Femur (tissue), 1 donor: Measurements from ENCODE around the gene PODN.

ENCODE experiments used
- DNase-seq: peaks from one replicate; pipeline ENCODE4 v3.0.0-alpha.2; 2017

PODN gene

GRCh38 chr1:53075206-53075605, 13.2 kb downstream of the PODN start:
- DNase-seq, result no peak

- DNase-seq, result no peak
These were observed 13.7 kb downstream of the PODN start for GRCh38 chr1:53075761-53076163.

GRCh38 chr1:53076165-53076564, 14.2 kb downstream of the PODN start:
- no peak for DNase-seq

GRCh38 chr1:53076721-53077598, 14.9 kb downstream of the PODN start:
- DNase-seq, result no peak

DNA sequence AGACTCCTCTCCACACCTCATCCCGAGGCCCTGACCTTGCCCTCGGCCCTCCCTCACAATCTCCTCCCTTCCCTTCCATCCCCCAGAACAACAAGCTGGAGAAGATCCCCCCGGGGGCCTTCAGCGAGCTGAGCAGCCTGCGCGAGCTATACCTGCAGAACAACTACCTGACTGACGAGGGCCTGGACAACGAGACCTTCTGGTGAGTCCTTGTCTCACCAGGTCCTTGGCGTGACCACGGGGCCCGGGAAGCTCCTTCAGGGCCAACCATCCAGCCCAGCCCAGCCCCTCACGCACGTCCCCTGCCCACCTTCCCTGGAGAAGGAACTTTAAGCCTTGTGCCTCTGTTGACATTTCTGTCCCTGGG, 15.6 kb downstream of the PODN start:
- no peak for DNase-seq

- no peak for DNase-seq
These were observed 16.5 kb downstream of the PODN start for GRCh38 chr1:53078333-53079101.

DNA sequence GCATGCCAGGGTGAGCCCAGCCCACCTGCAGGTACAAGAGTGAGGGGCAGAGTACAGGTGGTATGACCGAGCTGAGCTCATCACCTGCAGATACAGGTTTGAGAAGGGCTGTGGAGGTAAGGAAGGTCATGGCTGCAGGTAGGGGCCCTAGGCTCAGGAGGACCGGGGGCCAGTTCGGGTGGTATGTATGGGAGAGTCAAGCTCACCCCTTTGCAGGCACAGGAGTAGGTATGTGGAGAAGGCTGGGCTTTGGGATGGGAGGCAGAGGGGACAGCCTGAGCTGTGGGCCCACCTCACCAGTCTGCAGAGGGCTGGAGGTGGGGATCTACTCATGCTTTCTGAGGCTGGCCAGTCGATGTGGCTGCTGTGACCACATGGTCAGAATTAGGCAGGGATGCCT, 17.2 kb downstream of the PODN start:
- no peak for DNase-seq

DNA sequence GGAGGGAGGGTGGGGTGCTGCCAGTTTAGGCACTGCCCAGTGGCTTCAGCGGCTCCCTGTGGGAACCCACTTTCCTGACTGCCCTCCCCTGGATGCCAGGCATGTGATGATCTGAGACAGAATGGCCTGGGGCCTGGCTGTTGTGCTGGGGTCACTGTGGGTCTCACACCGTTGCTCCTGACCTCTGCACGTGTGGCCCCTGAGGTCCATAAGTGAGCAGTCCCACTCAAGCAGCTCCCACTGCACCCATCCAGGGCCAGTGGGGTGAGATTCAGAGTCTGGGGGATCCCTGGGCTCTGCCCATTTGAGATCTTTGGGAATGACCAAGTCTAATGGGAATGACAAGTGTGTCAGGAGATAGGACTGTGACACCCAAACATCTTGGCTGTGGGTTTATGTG, 18.0 kb downstream of the PODN start:
- no peak for DNase-seq

DNA sequence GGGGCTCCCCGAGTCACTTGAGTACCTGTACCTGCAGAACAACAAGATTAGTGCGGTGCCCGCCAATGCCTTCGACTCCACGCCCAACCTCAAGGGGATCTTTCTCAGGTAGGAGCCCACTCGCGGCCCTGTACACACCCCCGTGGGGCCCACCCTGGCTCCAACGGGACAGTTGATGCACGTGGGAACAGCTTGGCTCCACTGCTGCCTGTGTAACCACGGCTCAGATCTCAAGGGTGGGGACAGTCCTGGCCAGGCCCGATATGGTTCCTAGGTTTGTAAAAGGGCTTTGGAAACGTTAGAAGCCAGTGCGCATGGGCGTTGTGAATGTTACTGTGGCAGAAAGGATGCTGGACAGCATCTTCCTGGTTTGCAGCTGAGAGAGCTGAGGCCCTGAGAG, 18.8 kb downstream of the PODN start:
- no peak for DNase-seq

DNA sequence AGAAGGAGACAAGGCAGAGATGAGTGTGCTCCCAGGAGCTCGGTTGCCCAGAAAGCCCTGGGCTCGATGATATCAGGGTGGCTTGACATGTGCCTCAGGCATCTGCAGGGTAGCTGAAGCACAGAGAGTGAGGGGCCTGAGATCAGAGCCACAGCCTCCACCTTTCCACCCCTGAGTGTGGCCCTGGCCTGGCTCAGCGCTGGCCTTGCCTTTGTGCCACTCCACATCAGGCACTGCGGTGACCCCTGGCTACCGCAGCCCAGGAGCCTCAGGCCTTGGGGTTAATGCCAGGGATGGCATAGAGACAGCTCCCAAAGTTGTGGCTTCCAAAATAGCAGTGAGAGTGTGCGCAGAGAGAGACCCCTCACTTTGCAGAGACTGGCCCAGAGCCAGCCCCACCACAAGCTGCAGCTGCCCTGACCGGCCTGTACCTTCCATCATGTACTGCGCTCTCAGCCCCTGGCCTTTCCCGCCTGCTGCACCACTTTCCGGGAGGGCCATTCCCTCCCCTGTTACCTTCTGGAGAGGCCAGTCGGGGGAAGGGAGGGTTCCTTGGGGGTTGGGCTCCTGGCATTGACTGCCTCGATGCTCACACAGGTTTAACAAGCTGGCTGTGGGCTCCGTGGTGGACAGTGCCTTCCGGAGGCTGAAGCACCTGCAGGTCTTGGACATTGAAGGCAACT, 19.5 kb downstream of the PODN start:
- DNase-seq, result no peak

DNA sequence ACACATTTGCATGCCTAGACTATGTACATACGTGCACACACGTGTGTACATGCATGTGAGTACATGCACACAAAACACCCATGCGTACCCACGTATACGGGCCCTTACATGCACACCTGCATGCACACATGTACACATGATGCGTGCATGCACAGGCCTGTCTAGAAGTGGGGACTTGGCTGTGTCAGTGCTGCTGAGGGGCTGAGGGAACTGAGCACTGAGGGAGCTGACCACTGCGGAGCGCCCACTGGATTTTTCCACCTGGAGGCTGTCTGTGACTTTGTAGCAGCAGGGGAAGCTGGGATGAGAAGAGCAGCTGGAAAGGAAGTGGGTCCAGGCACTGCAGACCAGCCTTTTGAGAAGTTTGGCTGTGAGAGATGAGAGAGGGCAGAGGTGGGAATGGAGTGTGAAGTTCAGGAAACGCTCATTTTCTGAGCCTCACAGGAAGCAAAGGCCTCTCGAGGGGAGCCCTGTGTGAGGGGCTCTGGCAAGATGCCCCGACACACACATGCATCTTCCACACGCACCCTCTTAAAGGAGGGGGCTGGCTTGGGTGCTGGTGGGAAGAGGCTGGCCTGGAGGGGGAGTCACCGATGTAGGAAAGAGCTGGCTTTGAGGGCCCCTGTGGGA, 20.9 kb downstream of the PODN start:
- DNase-seq, result no peak

- DNase-seq, result no peak
These were observed 21.9 kb downstream of the PODN start for GRCh38 chr1:53083636-53084588.

- DNase-seq, result no peak
These were observed 22.6 kb downstream of the PODN start for GRCh38 chr1:53084589-53084971.

GRCh38 chr1:53085405-53085804, 23.4 kb downstream of the PODN start:
- no peak for DNase-seq

- no peak for DNase-seq
These were observed 24.6 kb downstream of the PODN start for GRCh38 chr1:53086491-53087070.

- DNase-seq, result no peak
These were observed 25.6 kb downstream of the PODN start for GRCh38 chr1:53087332-53088285.

DNA sequence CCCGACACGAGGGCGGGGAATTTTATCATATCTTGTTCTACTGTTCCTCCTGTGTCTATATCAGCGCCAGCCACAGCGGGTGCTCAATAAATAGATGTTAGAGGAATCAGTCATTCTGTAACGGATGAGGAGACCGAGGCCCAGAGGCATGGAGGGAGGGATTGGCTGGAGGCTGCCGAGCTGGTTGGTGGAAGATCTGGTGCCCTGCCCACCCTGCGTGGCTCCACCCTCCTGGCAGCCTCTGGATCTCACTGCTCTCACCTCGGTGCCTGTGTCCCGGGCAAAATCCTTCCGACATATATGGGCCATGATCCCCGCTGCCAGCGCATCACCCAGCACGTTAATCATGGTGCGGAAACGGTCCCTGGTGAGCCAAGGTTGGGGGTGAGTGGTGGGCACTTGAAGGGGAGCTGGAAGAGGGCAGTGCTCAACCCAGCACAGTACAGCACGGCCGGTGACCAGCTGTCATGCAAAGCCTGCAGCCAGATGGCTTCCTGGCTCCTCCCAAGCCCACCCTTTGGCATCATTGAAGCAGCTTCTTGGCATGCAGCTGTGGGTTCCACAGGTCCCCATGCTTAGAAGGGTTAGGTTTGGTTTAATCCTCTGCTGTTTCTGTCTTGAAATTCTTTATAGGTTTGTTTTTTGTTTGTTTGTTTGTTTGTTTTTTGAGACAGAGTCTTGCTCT, 26.7 kb downstream of the PODN start:
- peak; percentile 40 for DNase-seq

DNA sequence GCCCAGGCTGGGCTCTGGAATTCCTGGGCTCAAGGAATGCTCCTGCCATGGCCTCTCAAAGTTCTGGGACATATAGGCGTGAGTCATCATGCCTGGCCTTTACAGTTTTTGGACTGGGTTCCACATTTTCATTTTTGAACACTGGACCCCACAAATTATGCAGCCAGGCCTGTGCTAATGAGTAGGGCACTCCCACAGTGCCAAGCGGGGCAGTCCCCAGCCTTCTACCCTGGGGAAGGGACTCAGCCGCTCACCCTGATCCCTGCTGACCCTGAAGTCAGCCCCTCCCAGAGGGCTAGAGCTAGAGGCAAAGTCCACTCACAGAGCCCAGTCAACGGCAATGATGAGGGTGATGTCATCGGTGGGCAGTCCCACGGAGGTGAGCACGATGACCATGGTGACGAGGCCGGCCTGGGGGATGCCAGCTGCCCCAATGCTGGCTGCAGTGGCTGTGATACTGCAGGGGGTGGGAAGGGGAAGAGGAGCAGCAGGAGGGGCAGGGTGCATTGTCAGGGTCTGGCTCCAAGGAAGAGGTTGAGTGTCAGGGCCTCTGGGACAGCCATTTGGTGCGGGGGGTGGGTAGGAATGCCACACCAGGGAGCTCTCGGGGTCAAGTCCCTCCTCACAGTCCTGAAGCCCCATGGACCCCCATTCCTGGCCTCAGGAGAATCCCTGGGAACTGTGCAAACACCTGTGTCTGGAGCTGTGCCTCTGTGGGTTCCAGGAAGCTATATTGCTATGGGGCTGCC, 27.6 kb downstream of the PODN start:
- no peak for DNase-seq
